Measurements from ENCODE around the gene COL11A2. TPM values are rescaled to one million over a fixed set of nuclear protein-coding genes. Genes with fewer than 3 reads are reported as not detected.

Gene COL11A2
- total RNA-seq, 5 donors from 2014 or later (not counting 1 experiment from before 2014, with no cell fraction given): 1.3 to 9.7 (median 2.7) TPM

DNA sequence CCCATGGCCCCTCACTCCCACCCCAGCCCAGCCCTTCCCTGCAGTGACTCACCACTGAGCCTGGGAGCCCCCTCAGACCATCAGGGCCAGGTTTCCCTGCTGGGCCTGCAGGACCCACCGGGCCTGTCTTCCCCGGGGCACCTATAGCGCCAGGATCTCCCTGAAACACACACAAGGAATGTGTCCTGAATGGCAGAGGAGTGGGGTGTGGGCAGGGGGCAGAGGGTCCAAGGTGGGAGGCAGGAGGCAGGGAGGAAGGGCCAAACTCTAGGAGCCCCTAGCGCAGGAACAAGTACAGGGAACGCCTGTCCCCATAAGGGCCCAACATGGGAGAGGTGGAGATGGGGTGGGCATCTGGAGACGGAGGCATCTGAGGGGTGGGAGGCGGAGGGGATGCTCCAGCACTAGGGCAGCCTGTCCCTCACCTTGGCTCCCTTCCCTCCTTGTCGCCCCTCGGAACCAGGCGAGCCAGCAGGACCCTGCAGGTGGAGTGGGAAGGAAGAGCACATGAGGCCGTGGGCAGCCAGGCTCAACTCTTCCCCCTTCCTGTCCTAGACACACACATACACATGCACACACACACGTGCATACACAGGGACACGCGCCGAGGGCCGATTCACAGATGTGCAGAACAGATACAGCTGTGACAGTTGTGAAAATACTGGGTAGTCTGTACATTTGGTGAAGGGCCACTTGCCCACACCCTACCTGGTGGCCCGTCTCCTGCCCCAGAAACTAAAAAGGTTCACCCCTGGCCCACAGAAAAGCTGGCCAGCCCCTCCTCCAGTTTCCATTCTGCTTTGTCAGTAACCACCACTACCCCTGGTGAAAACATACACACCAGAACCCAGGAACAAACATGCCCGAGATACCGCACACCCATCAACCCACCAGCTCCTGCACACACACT, 24.6 kb downstream of the COL11A2 start:
- Histone ChIP-seq H3K4me1 (ENCODE audit: control insufficient read depth in 1 of 2, extremely low read depth in 1 of 2, insufficient read depth in 2 of 2, low read length in 2 of 2) (no peaks in the 10 kb centered on the region), H3K9me3 (no peaks in the 10 kb centered on the region), H3K27me3 (replicated peaks in 1 of 2; ENCODE audit: control insufficient read depth in 2 of 2, extremely low read depth in 1 of 2, insufficient read depth in 2 of 2, low read length in 1 of 2) (peaks cover 0 to 46% of the 10 kb centered on the region in 2 experiments), H3K4me3 (ENCODE audit: control insufficient read depth in 1 of 2, extremely low read depth in 1 of 2, low read length in 1 of 2) (no peak overlapping the region), H3K27ac (ENCODE audit: low read length) (no peak overlapping the region), H3K36me3 (ENCODE audit: control insufficient read depth in 2 of 2, extremely low read depth in 1 of 2, insufficient read depth in 1 of 2, low read length in 1 of 2) (no peaks in the 10 kb centered on the region)
- ChIA-PET CTCF (no interaction called here), POLR2A (no interaction called here)
- DNase-seq: no peak
- Mint-ChIP-seq H3K36me3 (no peaks in the 10 kb centered on the region), H3K27me3 (peaks cover 5 to 10% of the 10 kb centered on the region in 2 donors), H3K4me1 (peaks cover 0 to 3% (median 0%) of the 10 kb centered on the region in 3 donors), H3K4me3 (no peak overlapping the region), H3K27ac (no peak overlapping the region), H3K9me3 (no peaks in the 10 kb centered on the region)
- no peak for ATAC-seq (replicated peaks in 1 of 4)
- 100% methylated on average over 3 of the region's 19 CpGs for WGBS (ENCODE audit: insufficient coverage)

DNA sequence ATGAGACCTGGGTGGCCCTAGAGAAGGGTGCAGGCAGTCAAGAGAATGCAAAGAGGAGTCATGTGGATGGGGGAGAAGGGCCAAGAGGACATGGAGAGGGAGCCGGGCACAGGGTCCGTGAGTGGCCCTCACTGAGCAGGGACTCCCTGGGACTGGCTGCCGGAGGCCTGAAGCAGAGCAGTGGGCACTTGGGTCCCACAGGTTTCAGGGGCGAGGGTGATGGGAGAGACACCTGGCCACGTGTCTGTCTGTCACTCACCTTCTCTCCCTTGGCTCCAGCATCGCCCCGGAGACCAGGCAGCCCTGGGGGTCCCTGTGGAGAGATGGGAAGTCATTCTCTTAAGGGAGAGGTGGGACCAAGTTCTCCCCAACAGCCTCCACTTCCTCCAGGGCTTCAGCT, 25.5 kb downstream of the COL11A2 start:
- H3K4me1 ChIP-seq (ENCODE audit: control insufficient read depth in 1 of 2, extremely low read depth in 1 of 2, insufficient read depth in 2 of 2, low read length in 2 of 2): peaks cover 0 to 4% of the 10 kb centered on the region in 2 experiments
- H3K36me3 ChIP-seq (ENCODE audit: control insufficient read depth in 2 of 2, extremely low read depth in 1 of 2, insufficient read depth in 1 of 2, low read length in 1 of 2): no peaks in the 10 kb centered on the region
- Mint-ChIP-seq H3K36me3 (no peaks in the 10 kb centered on the region), H3K27ac (no peak overlapping the region), H3K27me3 (peaks cover 5 to 10% of the 10 kb centered on the region in 2 donors), H3K9me3 (no peaks in the 10 kb centered on the region), H3K4me1 (peaks cover 5 to 7% (median 5%) of the 10 kb centered on the region in 3 donors), H3K4me3 (no peak overlapping the region)
- no peak for DNase-seq
- H3K9me3 ChIP-seq: no peaks in the 10 kb centered on the region
- ATAC-seq (replicated peaks in 1 of 4): no peak
- 75% methylated on average over 4 of the region's 7 CpGs for WGBS (ENCODE audit: insufficient coverage)
- H3K27ac ChIP-seq (ENCODE audit: low read length): no peak overlapping the region
- ChIA-PET CTCF (no interaction called here), POLR2A (no interaction called here)
- H3K27me3 ChIP-seq (replicated peaks in 1 of 2; ENCODE audit: control insufficient read depth in 2 of 2, extremely low read depth in 1 of 2, insufficient read depth in 2 of 2, low read length in 1 of 2): peaks cover 0 to 45% of the 10 kb centered on the region in 2 experiments
- no peak overlapping the region for H3K4me3 ChIP-seq (ENCODE audit: control insufficient read depth in 1 of 2, extremely low read depth in 1 of 2, low read length in 1 of 2)

DNA sequence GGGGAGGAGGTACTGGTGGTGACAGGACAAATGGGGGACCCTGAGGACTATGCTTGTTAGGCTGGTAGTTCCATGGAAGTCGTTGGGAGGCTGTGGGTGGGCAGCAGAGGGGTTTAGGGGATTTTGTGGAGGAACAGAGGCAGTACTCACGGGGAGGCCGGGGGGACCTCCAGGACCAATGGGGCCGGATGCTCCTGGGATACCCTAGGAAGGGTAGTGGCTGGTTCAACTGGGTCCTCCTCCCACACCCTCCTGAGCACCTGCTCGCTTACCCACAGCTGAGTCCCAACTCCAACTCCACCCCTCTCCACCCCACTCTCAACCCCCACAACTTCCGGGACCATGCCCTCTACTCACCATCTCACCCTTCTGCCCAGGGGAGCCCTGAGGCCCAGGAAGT, 25.9 kb downstream of the COL11A2 start:
- H3K4me3 Mint-ChIP-seq: no peak overlapping the region
- H3K4me1 Mint-ChIP-seq: peaks cover 9 to 11% (median 10%) of the 10 kb centered on the region in 3 donors
- peaks cover 5 to 12% of the 10 kb centered on the region in 2 donors for H3K27me3 Mint-ChIP-seq
- WGBS (ENCODE audit: insufficient coverage): 93% methylated on average over 2 of the region's 6 CpGs
- Histone ChIP-seq H3K4me1 (ENCODE audit: control insufficient read depth in 1 of 2, extremely low read depth in 1 of 2, insufficient read depth in 2 of 2, low read length in 2 of 2) (peaks cover 0 to 9% of the 10 kb centered on the region in 2 experiments), H3K9me3 (no peaks in the 10 kb centered on the region), H3K4me3 (ENCODE audit: control insufficient read depth in 1 of 2, extremely low read depth in 1 of 2, low read length in 1 of 2) (no peak overlapping the region), H3K36me3 (ENCODE audit: control insufficient read depth in 2 of 2, extremely low read depth in 1 of 2, insufficient read depth in 1 of 2, low read length in 1 of 2) (no peaks in the 10 kb centered on the region), H3K27ac (ENCODE audit: low read length) (no peak overlapping the region), H3K27me3 (replicated peaks in 1 of 2; ENCODE audit: control insufficient read depth in 2 of 2, extremely low read depth in 1 of 2, insufficient read depth in 2 of 2, low read length in 1 of 2) (peaks cover 0 to 49% of the 10 kb centered on the region in 2 experiments)
- H3K36me3 Mint-ChIP-seq: no peaks in the 10 kb centered on the region
- no peaks in the 10 kb centered on the region for H3K9me3 Mint-ChIP-seq
- POLR2A ChIA-PET: no interaction called here
- no peak overlapping the region for H3K27ac Mint-ChIP-seq
- CTCF ChIA-PET: no interaction called here
- ATAC-seq (replicated peaks in 1 of 4) (no peak), DNase-seq (no peak)

DNA sequence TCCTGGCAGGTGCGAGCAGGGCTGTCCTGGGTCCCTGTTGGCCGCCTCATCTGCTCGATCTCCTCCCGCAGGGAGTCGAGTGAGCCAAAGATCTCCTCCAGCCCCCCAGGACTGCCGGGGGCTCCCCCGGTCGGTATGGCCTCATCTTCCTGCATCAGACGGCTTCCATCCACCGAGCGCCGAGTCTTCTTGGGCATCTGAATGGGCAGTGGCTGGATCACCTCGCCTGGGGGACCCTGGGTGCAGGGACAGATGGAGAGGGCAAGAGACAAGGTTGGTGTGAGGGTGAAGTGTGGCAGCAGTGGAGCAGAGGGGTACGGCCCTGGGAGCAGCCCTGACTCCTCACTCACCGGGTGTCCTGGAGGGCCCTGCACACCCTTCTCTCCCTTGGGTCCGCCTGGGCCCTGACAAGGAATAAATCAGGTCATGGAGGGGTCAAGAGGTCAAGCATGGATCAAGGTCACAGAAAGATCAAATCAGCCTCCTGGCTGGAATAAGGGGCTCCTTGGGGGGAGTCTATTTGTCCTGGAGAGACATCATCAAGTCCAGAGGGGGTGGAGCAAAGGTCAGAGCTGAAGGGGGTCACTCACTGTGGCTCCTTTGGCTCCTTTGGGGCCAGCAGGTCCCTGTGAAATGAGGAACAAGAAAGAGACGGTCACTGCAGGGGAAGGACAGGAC, 26.5 kb downstream of the COL11A2 start:
- CTCF ChIA-PET: no interaction called here
- Mint-ChIP-seq H3K4me3 (no peak overlapping the region), H3K9me3 (no peaks in the 10 kb centered on the region), H3K27me3 (peaks cover 5 to 14% of the 10 kb centered on the region in 2 donors), H3K36me3 (no peaks in the 10 kb centered on the region), H3K4me1 (peaks cover 13 to 15% (median 15%) of the 10 kb centered on the region in 3 donors), H3K27ac (no peak overlapping the region)
- 77% methylated on average over 14 of the region's 17 CpGs for WGBS (ENCODE audit: insufficient coverage)
- no peak for DNase-seq
- H3K4me1 ChIP-seq (ENCODE audit: control insufficient read depth in 1 of 2, extremely low read depth in 1 of 2, insufficient read depth in 2 of 2, low read length in 2 of 2): peaks cover 0 to 15% of the 10 kb centered on the region in 2 experiments
- H3K27me3 ChIP-seq (replicated peaks in 1 of 2; ENCODE audit: control insufficient read depth in 2 of 2, extremely low read depth in 1 of 2, insufficient read depth in 2 of 2, low read length in 1 of 2): peaks cover 0 to 53% of the 10 kb centered on the region in 2 experiments
- no peak overlapping the region for H3K4me3 ChIP-seq (ENCODE audit: control insufficient read depth in 1 of 2, extremely low read depth in 1 of 2, low read length in 1 of 2)
- no peak overlapping the region for H3K27ac ChIP-seq (ENCODE audit: low read length)
- ATAC-seq (replicated peaks in 1 of 4): no peak
- H3K9me3 ChIP-seq: no peaks in the 10 kb centered on the region
- POLR2A ChIA-PET: no interaction called here
- no peaks in the 10 kb centered on the region for H3K36me3 ChIP-seq (ENCODE audit: control insufficient read depth in 2 of 2, extremely low read depth in 1 of 2, insufficient read depth in 1 of 2, low read length in 1 of 2)

DNA sequence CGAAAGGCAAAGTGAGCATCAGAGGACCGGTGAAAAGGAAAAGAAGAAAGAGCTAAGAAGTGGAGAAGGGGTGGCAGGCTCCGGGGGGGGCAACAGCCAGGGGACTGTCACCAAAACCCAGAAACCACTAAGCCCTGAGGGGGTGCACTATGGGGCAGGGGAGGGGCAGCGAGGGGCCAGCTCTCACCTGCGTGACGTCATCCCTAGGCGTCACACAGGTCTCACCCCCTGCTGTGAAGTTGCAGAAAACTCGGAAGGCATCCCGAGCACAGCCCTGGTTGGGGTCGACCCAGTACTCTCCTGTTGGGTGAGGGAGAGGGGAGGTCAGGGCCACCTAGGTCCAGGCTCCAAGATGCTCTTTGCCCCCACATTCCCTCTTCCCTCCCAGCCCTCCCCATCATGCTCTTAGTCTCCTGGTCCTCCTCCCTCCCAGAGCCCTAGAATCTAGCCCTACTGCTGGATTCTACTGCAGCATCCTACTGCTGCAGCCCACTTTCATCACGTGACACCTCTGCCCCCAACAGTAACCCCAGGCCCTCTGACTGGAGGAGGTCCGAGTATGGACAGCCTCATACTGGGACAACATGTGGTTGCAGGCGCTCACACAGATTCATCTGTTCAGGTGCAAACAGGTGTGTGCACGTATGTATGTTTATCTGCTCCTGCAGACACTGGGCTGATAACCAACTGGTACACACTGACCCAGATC, 27.4 kb downstream of the COL11A2 start:
- Histone ChIP-seq H3K36me3 (ENCODE audit: control insufficient read depth in 2 of 2, extremely low read depth in 1 of 2, insufficient read depth in 1 of 2, low read length in 1 of 2) (no peaks in the 10 kb centered on the region), H3K27me3 (replicated peaks in 1 of 2; ENCODE audit: control insufficient read depth in 2 of 2, extremely low read depth in 1 of 2, insufficient read depth in 2 of 2, low read length in 1 of 2) (peaks cover 0 to 59% of the 10 kb centered on the region in 2 experiments), H3K4me1 (ENCODE audit: control insufficient read depth in 1 of 2, extremely low read depth in 1 of 2, insufficient read depth in 2 of 2, low read length in 2 of 2) (peaks cover 0 to 16% of the 10 kb centered on the region in 2 experiments), H3K27ac (ENCODE audit: low read length) (no peak overlapping the region), H3K4me3 (ENCODE audit: control insufficient read depth in 1 of 2, extremely low read depth in 1 of 2, low read length in 1 of 2) (no peak overlapping the region), H3K9me3 (no peaks in the 10 kb centered on the region)
- WGBS (ENCODE audit: insufficient coverage): 71% methylated on average over 7 of the region's 14 CpGs
- Mint-ChIP-seq H3K27me3 (peaks cover 5 to 14% of the 10 kb centered on the region in 2 donors), H3K4me3 (no peak overlapping the region), H3K27ac (no peak overlapping the region), H3K4me1 (peaks cover 12 to 15% (median 13%) of the 10 kb centered on the region in 3 donors), H3K9me3 (no peaks in the 10 kb centered on the region), H3K36me3 (no peaks in the 10 kb centered on the region)
- ATAC-seq (replicated peaks in 1 of 4) (no peak), DNase-seq (no peak)
- ChIA-PET CTCF (no interaction called here), POLR2A (no interaction called here)

DNA sequence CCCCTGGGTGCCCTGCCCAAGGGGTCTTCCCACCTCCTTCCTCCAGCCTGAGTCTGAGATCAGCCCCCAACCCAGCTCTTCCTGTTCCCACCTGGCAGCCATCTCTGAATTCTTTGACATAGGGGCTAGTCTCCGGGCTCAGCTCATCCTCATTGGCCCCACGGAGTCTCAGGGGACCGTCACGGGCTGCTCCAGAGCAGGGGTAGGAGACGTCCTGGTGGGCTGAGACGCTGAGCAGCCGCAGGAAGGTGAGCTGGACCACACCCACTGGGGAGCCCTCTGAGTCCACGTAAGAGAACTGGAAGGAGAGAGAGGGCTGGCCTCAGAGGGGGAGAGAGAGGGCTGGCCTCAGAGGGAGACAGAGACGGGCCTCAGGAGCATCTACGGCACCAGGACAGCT, 28.1 kb downstream of the COL11A2 start:
- Mint-ChIP-seq H3K9me3 (no peaks in the 10 kb centered on the region), H3K4me3 (no peak overlapping the region), H3K36me3 (no peaks in the 10 kb centered on the region), H3K4me1 (peaks cover 12 to 15% (median 13%) of the 10 kb centered on the region in 3 donors), H3K27me3 (peaks cover 5 to 14% of the 10 kb centered on the region in 2 donors), H3K27ac (no peak overlapping the region)
- H3K36me3 ChIP-seq (ENCODE audit: control insufficient read depth in 2 of 2, extremely low read depth in 1 of 2, insufficient read depth in 1 of 2, low read length in 1 of 2): no peaks in the 10 kb centered on the region
- no peak for ATAC-seq (replicated peaks in 1 of 4)
- no peaks in the 10 kb centered on the region for H3K9me3 ChIP-seq
- H3K27me3 ChIP-seq (replicated peaks in 1 of 2; ENCODE audit: control insufficient read depth in 2 of 2, extremely low read depth in 1 of 2, insufficient read depth in 2 of 2, low read length in 1 of 2): peaks cover 0 to 64% of the 10 kb centered on the region in 2 experiments
- WGBS (ENCODE audit: insufficient coverage): 56% methylated on average over 10 of the region's 10 CpGs
- no peak for DNase-seq
- ChIA-PET POLR2A (no interaction called here), CTCF (interaction anchor here in 1 of 2 donors (0.5 kb wide), 1 partner anchor 44 kb away, joined by 3 read pairs; no protein-coding TSS in a partner anchor)
- no peak overlapping the region for H3K4me3 ChIP-seq (ENCODE audit: control insufficient read depth in 1 of 2, extremely low read depth in 1 of 2, low read length in 1 of 2)
- no peak overlapping the region for H3K27ac ChIP-seq (ENCODE audit: low read length)
- peaks cover 0 to 16% of the 10 kb centered on the region in 2 experiments for H3K4me1 ChIP-seq (ENCODE audit: control insufficient read depth in 1 of 2, extremely low read depth in 1 of 2, insufficient read depth in 2 of 2, low read length in 2 of 2)

Data from T-cell (primary cell).